ENCODE results near the gene TRIM66. TPM values are rescaled to one million over a fixed set of nuclear protein-coding genes. Genes with fewer than 3 reads are reported as not detected.

TRIM66 gene
- total RNA-seq, 1 experiment from 2014 or later, result 14.0 TPM

GRCh38 chr11:8693010-8693551, 10.6 kb upstream of the TRIM66 start:
- Mint-ChIP-seq H3K9me3 (ENCODE audit: low read depth, unreplicated experiment) (no peaks in the 10 kb centered on the region), H3K36me3 (ENCODE audit: insufficient read depth, unreplicated experiment) (peaks cover 54% of the 10 kb centered on the region)

GRCh38 chr11:8692417-8692816, 10.0 kb upstream of the TRIM66 start:
- no peaks in the 10 kb centered on the region for H3K9me3 Mint-ChIP-seq (ENCODE audit: low read depth, unreplicated experiment)
- TF ChIP-seq CTCF (IDR thresholded peaks at IDR 0.05; ENCODE audit: unreplicated experiment), result no peak
- BruUV-seq (replicated peaks), result no TSS peak
- no peak for DNase-seq
- no peak overlapping the region for H3K27ac Mint-ChIP-seq (ENCODE audit: unreplicated experiment)
- intact Hi-C loops (cut with micrococcal nuclease; ENCODE audit: unreplicated experiment), result no loop called here
- peaks cover 58% of the 10 kb centered on the region for H3K36me3 Mint-ChIP-seq (ENCODE audit: insufficient read depth, unreplicated experiment)
- CTCF ChIA-PET, result interaction anchor here (0.6 kb wide), 1 partner anchor 564 kb away, joined by 3 read pairs; no protein-coding TSS in a partner anchor
- H3K27me3 Mint-ChIP-seq (ENCODE audit: unreplicated experiment), result no peaks in the 10 kb centered on the region
- no peak overlapping the region for H3K4me3 Mint-ChIP-seq (ENCODE audit: low read depth, unreplicated experiment)
- H3K4me1 Mint-ChIP-seq (ENCODE audit: low read depth, unreplicated experiment), result peaks cover 20% of the 10 kb centered on the region

More at GRCh38 chr11:8693010-8693551, 10.6 kb upstream of the TRIM66 start:
- CTCF ChIA-PET, result no interaction called here
- no peak for DNase-seq
- TF ChIP-seq CTCF (IDR thresholded peaks at IDR 0.05; ENCODE audit: unreplicated experiment), result no peak
- BruUV-seq (replicated peaks), result no TSS peak
- intact Hi-C loops (cut with micrococcal nuclease; ENCODE audit: unreplicated experiment), result no loop called here
- peaks cover 14% of the 10 kb centered on the region for H3K4me1 Mint-ChIP-seq (ENCODE audit: low read depth, unreplicated experiment)
- H3K27ac Mint-ChIP-seq (ENCODE audit: unreplicated experiment), result no peak overlapping the region
- no peak overlapping the region for H3K4me3 Mint-ChIP-seq (ENCODE audit: low read depth, unreplicated experiment)
- H3K27me3 Mint-ChIP-seq (ENCODE audit: unreplicated experiment), result no peaks in the 10 kb centered on the region

GRCh38 chr11:8691601-8692000, 9.1 kb upstream of the TRIM66 start:
- CTCF ChIA-PET, result no interaction called here
- DNase-seq, result no peak
- Mint-ChIP-seq H3K36me3 (ENCODE audit: insufficient read depth, unreplicated experiment) (peaks cover 61% of the 10 kb centered on the region), H3K9me3 (ENCODE audit: low read depth, unreplicated experiment) (no peaks in the 10 kb centered on the region), H3K27ac (ENCODE audit: unreplicated experiment) (no peak overlapping the region), H3K4me3 (ENCODE audit: low read depth, unreplicated experiment) (no peak overlapping the region), H3K4me1 (ENCODE audit: low read depth, unreplicated experiment) (peaks cover 20% of the 10 kb centered on the region), H3K27me3 (ENCODE audit: unreplicated experiment) (no peaks in the 10 kb centered on the region)
- intact Hi-C loops (cut with micrococcal nuclease; ENCODE audit: unreplicated experiment), result no loop called here
- no TSS peak for BruUV-seq (replicated peaks)
- no peak for TF ChIP-seq CTCF (IDR thresholded peaks at IDR 0.05; ENCODE audit: unreplicated experiment)

- no peak for TF ChIP-seq CTCF (IDR thresholded peaks at IDR 0.05; ENCODE audit: unreplicated experiment)
- Mint-ChIP-seq H3K27ac (ENCODE audit: unreplicated experiment) (peak overlapping the region; percentile 90), H3K4me3 (ENCODE audit: low read depth, unreplicated experiment) (peak overlapping the region; percentile 63), H3K4me1 (ENCODE audit: low read depth, unreplicated experiment) (peaks cover 20% of the 10 kb centered on the region), H3K9me3 (ENCODE audit: low read depth, unreplicated experiment) (no peaks in the 10 kb centered on the region), H3K27me3 (ENCODE audit: unreplicated experiment) (no peaks in the 10 kb centered on the region), H3K36me3 (ENCODE audit: insufficient read depth, unreplicated experiment) (peaks cover 70% of the 10 kb centered on the region)
- BruUV-seq (replicated peaks), result no TSS peak
- intact Hi-C loops (cut with micrococcal nuclease; ENCODE audit: unreplicated experiment), result no loop called here
- CTCF ChIA-PET, result interaction anchor here (0.7 kb wide), 1 partner anchor 816 kb away, joined by 3 read pairs; no protein-coding TSS in a partner anchor
- no peak for DNase-seq
Measured at GRCh38 chr11:8690374-8691342, 8.2 kb upstream of the TRIM66 start.

Measured in Calu3 (cell line).